Activated naive CD4-positive, alpha-beta T cell (primary cell): ENCODE results near the gene SLC13A2.

Experiments
- DNase-seq, 4 experiments: peaks; one replicate each; lab custom pipeline; 2025; lab: John Stamatoyannopoulos, UW

Gene SLC13A2

DNA sequence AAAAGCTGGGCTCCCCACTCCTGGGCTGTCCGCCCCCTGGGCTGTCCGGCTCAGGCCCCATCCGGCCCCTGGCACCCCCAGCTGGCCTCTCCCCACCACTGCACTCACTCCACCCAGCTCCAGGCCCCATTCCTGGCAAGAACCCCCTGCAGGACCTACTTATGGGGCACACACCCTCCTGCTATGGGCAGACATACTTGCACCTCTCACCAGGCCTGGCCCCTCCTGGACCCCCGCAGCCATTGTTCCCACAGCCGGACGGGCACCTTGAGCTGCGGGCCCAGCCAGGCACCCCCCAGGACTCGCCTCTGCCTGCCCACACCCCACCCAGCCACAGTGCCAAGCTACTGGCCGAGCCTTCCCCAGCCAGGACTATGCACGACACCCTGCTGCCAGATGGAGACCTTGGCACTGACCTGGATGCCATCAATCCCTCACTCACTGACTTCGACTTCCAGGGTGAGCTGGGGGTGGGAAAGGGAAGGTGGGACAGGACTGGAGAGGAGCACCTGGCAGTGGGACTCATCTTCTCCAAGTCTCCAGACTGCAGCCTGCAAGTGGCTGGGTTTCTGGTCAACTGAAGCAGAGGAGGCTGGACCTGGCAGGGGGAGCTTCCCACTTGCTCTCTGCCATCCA is 61.4 kb downstream of the SLC13A2 start:
- no peak for DNase-seq

DNA sequence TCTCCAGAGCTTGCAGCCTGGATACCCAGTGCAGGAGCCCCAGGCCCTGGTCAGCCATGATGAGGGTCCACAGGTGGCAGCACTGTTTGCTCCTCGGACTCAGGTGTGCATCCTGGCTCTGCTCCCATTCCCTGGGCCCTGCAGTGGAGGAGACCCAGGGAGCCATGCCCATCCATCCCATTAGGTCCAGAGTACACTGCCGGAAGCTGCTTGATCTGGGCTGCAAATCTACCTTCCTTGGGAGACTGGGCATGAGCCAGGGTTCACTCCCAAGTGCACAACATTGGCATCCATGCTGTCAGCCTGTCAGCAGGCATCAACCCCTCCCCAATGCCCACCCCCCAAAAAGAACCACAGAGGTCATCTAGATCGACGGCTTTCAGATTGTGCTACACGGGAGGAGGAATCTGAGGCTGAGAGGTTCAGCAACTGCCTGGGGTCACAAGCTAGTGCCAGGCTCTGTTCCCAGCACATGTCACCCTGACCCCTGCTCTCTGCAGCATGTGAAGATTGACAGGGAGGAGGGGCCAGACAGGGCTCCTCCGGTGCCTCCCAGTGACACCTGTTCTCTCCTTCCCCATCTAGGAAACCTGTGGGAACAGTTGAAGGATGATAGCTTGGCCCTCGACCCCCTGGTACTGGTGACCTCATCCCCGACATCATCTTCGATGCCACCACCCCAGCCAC is 63.2 kb downstream of the SLC13A2 start:
- no peak for DNase-seq

DNA sequence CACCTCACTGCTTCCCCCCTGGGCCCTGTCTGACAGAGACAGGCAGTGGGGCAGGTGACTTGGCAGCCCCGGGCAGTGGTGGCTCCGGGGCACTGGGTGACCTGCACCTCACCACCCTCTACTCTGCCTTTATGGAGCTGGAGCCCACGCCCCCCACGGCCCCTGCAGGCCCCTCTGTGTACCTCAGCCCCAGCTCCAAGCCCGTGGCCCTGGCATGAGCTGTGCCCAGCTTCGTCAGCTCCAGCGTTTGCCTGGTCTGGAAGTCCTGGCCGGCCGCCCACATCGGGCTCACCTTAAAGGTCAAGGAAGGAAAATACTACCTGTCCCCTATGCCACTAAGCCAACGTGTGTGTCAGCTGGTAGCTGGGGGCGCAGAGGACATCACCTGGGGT is 63.8 kb downstream of the SLC13A2 start:
- DNase-seq = no peak

GRCh38 chr17:28538296-28538895 is 65.0 kb downstream of the SLC13A2 start:
- DNase-seq = no peak

DNA sequence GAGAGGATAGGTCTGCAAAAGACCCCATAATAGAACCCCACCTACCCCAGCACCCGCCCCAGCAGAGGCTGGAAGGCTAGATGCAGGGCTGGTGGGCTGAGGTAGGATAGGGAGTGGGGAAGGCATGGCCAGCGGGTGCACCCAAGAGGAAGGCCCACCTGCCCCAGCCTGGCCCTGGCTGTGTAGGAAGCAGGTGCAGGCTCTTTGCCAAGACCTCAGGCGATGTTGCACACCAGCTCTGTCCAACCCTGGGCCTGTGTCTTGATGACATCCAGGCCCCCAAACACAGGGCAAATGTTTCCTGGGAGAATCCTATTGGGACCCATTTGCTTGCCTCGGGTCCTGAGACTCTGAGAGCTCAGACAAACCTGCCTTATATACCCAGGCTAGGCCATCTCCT is 66.8 kb downstream of the SLC13A2 start:
- DNase-seq = no peak

GRCh38 chr17:28541439-28541838 is 68.0 kb downstream of the SLC13A2 start:
- DNase-seq = no peak

DNA sequence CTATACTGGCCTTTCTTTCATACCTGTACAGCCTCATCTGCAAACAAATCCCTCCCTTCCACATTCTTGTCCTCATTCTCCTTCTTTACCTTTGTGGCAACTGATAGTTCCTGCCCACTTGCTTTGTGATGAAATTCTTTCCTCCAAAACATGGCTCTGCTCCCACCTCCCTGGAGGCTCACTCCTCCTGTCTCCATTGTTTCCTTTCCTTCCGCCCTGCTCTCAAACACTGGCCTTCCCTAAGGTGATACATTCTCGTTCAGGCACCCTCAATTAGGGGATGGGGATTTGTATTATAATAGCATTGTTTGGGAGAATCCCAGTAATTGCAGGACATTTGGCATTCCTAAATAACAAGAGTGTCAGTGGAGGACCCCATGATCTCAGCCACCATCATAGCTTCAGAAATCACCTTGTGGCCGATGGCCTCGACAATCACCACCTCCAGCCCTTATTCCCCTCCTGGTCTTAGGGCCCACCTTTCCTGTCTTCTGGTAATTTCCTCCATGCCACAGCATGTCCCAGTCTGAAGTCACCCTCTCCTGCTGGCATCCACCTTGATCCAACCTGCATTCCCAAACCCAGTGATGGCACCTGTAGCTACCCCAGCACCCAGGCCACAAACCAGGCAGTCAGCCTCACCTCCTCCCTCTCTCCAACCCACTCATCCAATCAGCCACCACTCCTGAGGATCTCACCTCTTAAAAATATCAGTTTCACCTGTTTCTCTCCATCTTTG is 71.1 kb downstream of the SLC13A2 start:
- no peak for DNase-seq

DNA sequence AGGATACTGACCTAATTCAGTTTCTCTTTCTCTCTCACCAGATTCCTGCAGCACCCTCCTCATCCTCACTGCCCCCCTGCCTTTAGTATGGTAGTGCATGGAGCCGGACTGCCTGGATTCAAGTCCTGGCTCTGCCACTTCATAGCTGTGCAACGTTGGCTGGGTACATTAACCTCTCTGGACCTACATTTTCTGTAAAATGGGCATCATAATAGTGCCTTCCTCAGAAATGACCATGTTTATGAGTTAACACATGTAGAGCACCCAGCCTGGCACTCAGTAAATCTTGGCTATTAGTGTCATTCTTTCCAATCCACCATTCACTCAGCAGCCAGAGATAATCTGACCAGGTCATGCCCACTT is 71.7 kb downstream of the SLC13A2 start:
- no peak for DNase-seq

DNA sequence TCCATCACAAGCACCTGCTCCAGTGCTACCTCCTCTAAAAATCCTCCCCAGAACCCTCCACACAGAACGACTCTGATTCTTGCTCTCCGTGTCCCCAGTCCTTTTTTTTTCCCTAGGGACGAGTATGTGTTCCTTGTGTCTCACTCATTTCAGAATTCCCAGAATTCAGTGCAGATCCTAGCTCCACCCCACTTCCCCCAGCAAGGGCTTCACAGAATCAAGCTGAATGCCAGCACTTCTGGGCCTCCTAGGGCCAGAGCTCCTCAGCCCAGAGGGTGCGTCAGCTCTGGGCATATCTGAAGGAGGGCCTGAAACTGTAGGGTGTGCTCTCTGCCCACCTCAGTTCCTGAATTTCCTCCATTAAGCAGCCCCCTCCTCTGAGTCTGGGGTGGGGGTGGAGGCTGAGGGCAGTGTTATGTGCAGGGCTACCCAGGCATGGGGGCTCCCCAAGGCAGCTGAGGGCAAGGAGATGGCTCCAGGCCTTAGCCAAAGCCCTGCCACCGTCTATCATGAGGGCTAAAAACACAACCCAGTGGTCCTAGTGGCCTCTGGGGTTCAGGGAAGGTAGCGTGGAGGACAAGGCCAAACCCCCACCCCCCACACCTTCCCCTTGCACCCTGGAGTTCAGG is 72.5 kb downstream of the SLC13A2 start:
- no peak for DNase-seq

GRCh38 chr17:28547096-28547622 is 73.7 kb downstream of the SLC13A2 start:
- no peak for DNase-seq
